Panc1 (cell line): ENCODE measurements around the gene SGK1.

Source experiments
- POLR2AphosphoS5 ChIP-seq: IDR thresholded peaks from 2 replicates; pipeline ENCODE4 v1.6.1; 2012; ENCODE audit warnings: mild to moderate bottlenecking, low read depth, low read length, moderate library complexity
- TF ChIP-seq, protein P1 (sequence below): fragments of 450-650 bp; IDR thresholded peaks from 2 replicates; pipeline ENCODE4 v1.5.1; 2017; ENCODE audit warnings: mild to moderate bottlenecking
- TF ChIP-seq, protein P2 (sequence below), 2 experiments: IDR thresholded peaks; 2 replicates each; pipeline ENCODE4 v1.6.1; 2011 to 2012; ENCODE audit warnings: low read depth in 2 of 2, control low read depth in 1 of 2, low read length in 1 of 2, mild to moderate bottlenecking in 1 of 2, moderate library complexity in 1 of 2; ENCODE audit not compliant: insufficient read depth in 1 of 2

- TF ChIP-seq, protein P1, sequence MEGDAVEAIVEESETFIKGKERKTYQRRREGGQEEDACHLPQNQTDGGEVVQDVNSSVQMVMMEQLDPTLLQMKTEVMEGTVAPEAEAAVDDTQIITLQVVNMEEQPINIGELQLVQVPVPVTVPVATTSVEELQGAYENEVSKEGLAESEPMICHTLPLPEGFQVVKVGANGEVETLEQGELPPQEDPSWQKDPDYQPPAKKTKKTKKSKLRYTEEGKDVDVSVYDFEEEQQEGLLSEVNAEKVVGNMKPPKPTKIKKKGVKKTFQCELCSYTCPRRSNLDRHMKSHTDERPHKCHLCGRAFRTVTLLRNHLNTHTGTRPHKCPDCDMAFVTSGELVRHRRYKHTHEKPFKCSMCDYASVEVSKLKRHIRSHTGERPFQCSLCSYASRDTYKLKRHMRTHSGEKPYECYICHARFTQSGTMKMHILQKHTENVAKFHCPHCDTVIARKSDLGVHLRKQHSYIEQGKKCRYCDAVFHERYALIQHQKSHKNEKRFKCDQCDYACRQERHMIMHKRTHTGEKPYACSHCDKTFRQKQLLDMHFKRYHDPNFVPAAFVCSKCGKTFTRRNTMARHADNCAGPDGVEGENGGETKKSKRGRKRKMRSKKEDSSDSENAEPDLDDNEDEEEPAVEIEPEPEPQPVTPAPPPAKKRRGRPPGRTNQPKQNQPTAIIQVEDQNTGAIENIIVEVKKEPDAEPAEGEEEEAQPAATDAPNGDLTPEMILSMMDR = no peak
- TF ChIP-seq POLR2AphosphoS5 = no peak
- TF ChIP-seq, protein P2, sequence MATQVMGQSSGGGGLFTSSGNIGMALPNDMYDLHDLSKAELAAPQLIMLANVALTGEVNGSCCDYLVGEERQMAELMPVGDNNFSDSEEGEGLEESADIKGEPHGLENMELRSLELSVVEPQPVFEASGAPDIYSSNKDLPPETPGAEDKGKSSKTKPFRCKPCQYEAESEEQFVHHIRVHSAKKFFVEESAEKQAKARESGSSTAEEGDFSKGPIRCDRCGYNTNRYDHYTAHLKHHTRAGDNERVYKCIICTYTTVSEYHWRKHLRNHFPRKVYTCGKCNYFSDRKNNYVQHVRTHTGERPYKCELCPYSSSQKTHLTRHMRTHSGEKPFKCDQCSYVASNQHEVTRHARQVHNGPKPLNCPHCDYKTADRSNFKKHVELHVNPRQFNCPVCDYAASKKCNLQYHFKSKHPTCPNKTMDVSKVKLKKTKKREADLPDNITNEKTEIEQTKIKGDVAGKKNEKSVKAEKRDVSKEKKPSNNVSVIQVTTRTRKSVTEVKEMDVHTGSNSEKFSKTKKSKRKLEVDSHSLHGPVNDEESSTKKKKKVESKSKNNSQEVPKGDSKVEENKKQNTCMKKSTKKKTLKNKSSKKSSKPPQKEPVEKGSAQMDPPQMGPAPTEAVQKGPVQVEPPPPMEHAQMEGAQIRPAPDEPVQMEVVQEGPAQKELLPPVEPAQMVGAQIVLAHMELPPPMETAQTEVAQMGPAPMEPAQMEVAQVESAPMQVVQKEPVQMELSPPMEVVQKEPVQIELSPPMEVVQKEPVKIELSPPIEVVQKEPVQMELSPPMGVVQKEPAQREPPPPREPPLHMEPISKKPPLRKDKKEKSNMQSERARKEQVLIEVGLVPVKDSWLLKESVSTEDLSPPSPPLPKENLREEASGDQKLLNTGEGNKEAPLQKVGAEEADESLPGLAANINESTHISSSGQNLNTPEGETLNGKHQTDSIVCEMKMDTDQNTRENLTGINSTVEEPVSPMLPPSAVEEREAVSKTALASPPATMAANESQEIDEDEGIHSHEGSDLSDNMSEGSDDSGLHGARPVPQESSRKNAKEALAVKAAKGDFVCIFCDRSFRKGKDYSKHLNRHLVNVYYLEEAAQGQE (IDR thresholded peaks at IDR 0.05; ENCODE audit: insufficient read depth in 1 of 2, low read depth in 2 of 2, low read length in 1 of 2) = no peak
Observed at GRCh38 chr6:134217105-134217797, 100.7 kb downstream of the SGK1 start.
